Ishikawa (cell line): ENCODE measurements around the gene RBPJ.

ENCODE experiments used
- CEBPB ChIP-seq: IDR thresholded peaks from 2 replicates; pipeline ENCODE4 v1.6.1; 2012
- EGR1 ChIP-seq: IDR thresholded peaks from 2 replicates; pipeline ENCODE4 v1.6.1; 2012
- EP300 ChIP-seq: IDR thresholded peaks from 2 replicates; pipeline ENCODE4 v1.6.1; 2012; ENCODE audit warnings: borderline replicate concordance
- FOXM1 ChIP-seq: IDR thresholded peaks from 2 replicates; pipeline ENCODE4 v1.6.1; 2012; ENCODE audit warnings: low read depth, borderline replicate concordance
- MAX ChIP-seq: IDR thresholded peaks from 2 replicates; pipeline ENCODE4 v1.6.1; 2012
- NFIC ChIP-seq: IDR thresholded peaks from 2 replicates; pipeline ENCODE4 v1.6.1; 2012
- RAD21 ChIP-seq: IDR thresholded peaks from 2 replicates; pipeline ENCODE4 v1.6.1; 2012; ENCODE audit warnings: low read depth
- TAF1 ChIP-seq: IDR thresholded peaks from 2 replicates; pipeline ENCODE4 v1.6.1; 2012; ENCODE audit warnings: low read depth, mild to moderate bottlenecking
- TCF12 ChIP-seq: IDR thresholded peaks from 2 replicates; pipeline ENCODE4 v1.6.1; 2012; ENCODE audit warnings: low read depth
- TEAD4 ChIP-seq: IDR thresholded peaks from 2 replicates; pipeline ENCODE4 v1.6.1; 2012
- USF1 ChIP-seq: IDR thresholded peaks from 2 replicates; pipeline ENCODE4 v1.6.1; 2012

GRCh38 chr4:26275281-26275680, 45.5 kb upstream of the RBPJ start:
- TF ChIP-seq EP300 (no peak), MAX (no peak), USF1 (no peak), TAF1 (no peak), RAD21 (no peak), FOXM1 (no peak), EGR1 (no peak), CEBPB (no peak), NFIC (no peak), TCF12 (no peak), TEAD4 (no peak)
